ENCODE measurements around the gene SNRNP40. TPM values are rescaled to one million over a fixed set of nuclear protein-coding genes. Genes with fewer than 3 reads are reported as not detected.

SNRNP40 gene
- total and polyA plus RNA-seq, 2 of the 13 experiments (the other 11 are each of a cell fraction or from before 2014, with no cell fraction given), result 51.0 to 147 TPM

- no peak for TF ChIP-seq ZNF510 (CRISPR knock-in tag; IDR thresholded peaks at IDR 0.05; ENCODE audit: low read depth)
- TF ChIP-seq ZKSCAN1 (IDR thresholded peaks at IDR 0.05; ENCODE audit: low read length), result no peak
- TF ChIP-seq GABPB1 (CRISPR knock-in tag; IDR thresholded peaks at IDR 0.05), result no peak
- TF ChIP-seq CTCF (CRISPR knock-in tag; IDR thresholded peaks at IDR 0.05), result no peak
- no peak for TF ChIP-seq ZSCAN9 (CRISPR knock-in tag; IDR thresholded peaks at IDR 0.05; ENCODE audit: borderline replicate concordance)
- no peak for TF ChIP-seq ZNF552 (CRISPR knock-in tag; IDR thresholded peaks at IDR 0.05; ENCODE audit: borderline replicate concordance)
- TF ChIP-seq NR0B2 (CRISPR knock-in tag; IDR thresholded peaks at IDR 0.05), result no peak
- no peak for TF ChIP-seq HMG20A (CRISPR knock-in tag; IDR thresholded peaks at IDR 0.05; ENCODE audit: borderline replicate concordance)
- no peak for TF ChIP-seq ELK4 (CRISPR knock-in tag; IDR thresholded peaks at IDR 0.05; ENCODE audit: borderline replicate concordance)
- no peak for TF ChIP-seq ZSCAN12 (CRISPR knock-in tag; IDR thresholded peaks at IDR 0.05)
Observed at GRCh38 chr1:31297277-31298247, 974 bp upstream of the SNRNP40 start (continued).

Data from HepG2 (cell line).